KMS-11 (cell line): ENCODE measurements around the gene BCAP31.

Experiments
- H2AFZ ChIP-seq: fragments of 200-600 bp; sonication (generic); 2 replicates; pipeline ENCODE4 v1.6.1; 2016; ENCODE audit warnings: antibody characterized with exemption, mixed run types, low read depth
- H3K27ac ChIP-seq: fragments of 200-600 bp; sonication (generic); 2 replicates; pipeline ENCODE4 v1.6.1; 2016; ENCODE audit warnings: mild to moderate bottlenecking, mixed run types
- H3K27me3 ChIP-seq: fragments of 200-600 bp; sonication (generic); 2 replicates; pipeline ENCODE4 v1.6.1; 2017; ENCODE audit warnings: mild to moderate bottlenecking, low read depth, mixed run types, moderate library complexity; ENCODE audit not compliant: insufficient read depth
- H3K36me3 ChIP-seq: fragments of 200-600 bp; sonication (generic); 2 replicates; pipeline ENCODE4 v1.6.1; 2017; ENCODE audit warnings: mild to moderate bottlenecking, mixed run types; ENCODE audit not compliant: insufficient read depth
- H3K4me1 ChIP-seq: fragments of 200-600 bp; sonication (generic); 2 replicates; pipeline ENCODE4 v1.6.1; 2016; ENCODE audit warnings: mild to moderate bottlenecking, low read depth, mixed run types; ENCODE audit not compliant: poor library complexity, severe bottlenecking
- H3K4me2 ChIP-seq: fragments of 200-600 bp; sonication (generic); 2 replicates; pipeline ENCODE4 v1.7.0; 2016; ENCODE audit warnings: mild to moderate bottlenecking, mixed run types
- H3K4me3 ChIP-seq: fragments of 200-600 bp; sonication (generic); IDR thresholded peaks from 2 replicates; pipeline ENCODE4 v1.6.1; 2017; ENCODE audit warnings: low read depth, low read length, mixed read lengths; ENCODE audit not compliant: insufficient read depth
- H3K79me2 ChIP-seq: fragments of 200-600 bp; sonication (generic); 2 replicates; pipeline ENCODE4 v1.6.1; 2016; ENCODE audit warnings: low read depth, mixed run types; ENCODE audit not compliant: insufficient read depth
- H3K9ac ChIP-seq: fragments of 200-600 bp; sonication (generic); 2 replicates; pipeline ENCODE4 v1.6.1; 2016; ENCODE audit warnings: mild to moderate bottlenecking, mixed run types
- H4K20me1 ChIP-seq: fragments of 200-600 bp; sonication (generic); 2 replicates; pipeline ENCODE4 v1.6.1; 2016; ENCODE audit warnings: mild to moderate bottlenecking, mixed run types; ENCODE audit not compliant: insufficient read depth
- CTCF ChIP-seq: fragments of 200-600 bp; sonication (generic); conservative IDR thresholded peaks from 2 replicates; pipeline ENCODE4 v1.6.1; 2017; ENCODE audit warnings: low read depth, mild to moderate bottlenecking, antibody characterized with exemption, low read length, moderate library complexity, mixed read lengths

The BCAP31 gene

DNA sequence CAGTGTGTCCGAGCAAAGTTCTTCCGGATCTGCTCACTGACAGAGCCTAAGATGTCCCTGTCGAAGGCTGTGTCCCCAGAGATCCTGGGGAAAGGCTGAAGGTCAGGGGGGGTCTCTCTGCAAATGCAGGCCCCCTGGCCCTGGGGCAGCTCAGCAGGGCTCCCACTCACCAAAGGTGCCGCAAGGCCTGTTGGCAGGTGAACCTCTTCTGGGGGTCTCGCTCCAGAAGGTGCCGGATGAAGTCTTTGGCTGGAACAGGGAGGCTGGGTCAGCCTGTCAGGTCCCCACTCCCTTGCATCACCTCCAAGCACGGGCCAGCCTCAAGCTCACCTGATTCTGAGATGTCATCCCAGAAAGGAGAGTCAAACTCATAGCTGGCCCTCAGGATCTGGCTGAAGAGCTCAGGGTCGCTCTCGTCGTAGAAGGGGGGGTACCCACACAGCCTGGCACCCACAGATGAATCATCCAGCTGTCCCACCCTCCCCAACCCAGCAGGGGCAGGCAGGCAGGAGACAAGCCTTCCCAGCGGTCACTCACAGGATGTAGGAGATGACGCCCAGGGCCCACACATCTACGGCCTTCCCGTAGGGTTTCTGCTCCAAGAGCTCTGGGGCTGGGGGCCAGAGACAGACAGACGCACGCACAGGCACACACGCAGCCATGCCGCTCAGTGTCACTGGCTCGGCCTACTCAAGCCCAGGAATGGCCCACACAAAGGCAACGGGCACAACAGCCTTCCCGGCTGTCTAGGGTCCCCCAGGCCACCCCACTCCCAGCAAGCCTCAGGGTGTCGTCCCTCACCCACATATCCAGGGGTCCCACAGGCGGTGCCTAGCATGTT lies 53.2 kb downstream of the BCAP31 start:
- no peak overlapping the region for H3K27ac ChIP-seq
- no peak for TF ChIP-seq CTCF
- H3K27me3 ChIP-seq, result no peaks in the 10 kb centered on the region
- H3K4me1 ChIP-seq, result no peaks in the 10 kb centered on the region
- no peaks in the 10 kb centered on the region for H3K36me3 ChIP-seq
- no peak overlapping the region for H3K4me2 ChIP-seq
- no peaks in the 10 kb centered on the region for H4K20me1 ChIP-seq
- no peak overlapping the region for H3K4me3 ChIP-seq
- no peak overlapping the region for H2AFZ ChIP-seq
- no peak overlapping the region for H3K9ac ChIP-seq
- no peaks in the 10 kb centered on the region for H3K79me2 ChIP-seq

- no peak overlapping the region for H2AFZ ChIP-seq
- no peak for TF ChIP-seq CTCF
- no peaks in the 10 kb centered on the region for H4K20me1 ChIP-seq
- H3K4me3 ChIP-seq, result no peak overlapping the region
- no peaks in the 10 kb centered on the region for H3K36me3 ChIP-seq
- no peaks in the 10 kb centered on the region for H3K79me2 ChIP-seq
- no peak overlapping the region for H3K27ac ChIP-seq
- H3K27me3 ChIP-seq, result no peaks in the 10 kb centered on the region
- no peak overlapping the region for H3K4me2 ChIP-seq
- no peak overlapping the region for H3K9ac ChIP-seq
- H3K4me1 ChIP-seq, result no peaks in the 10 kb centered on the region
Measured at GRCh38 chrX:153669901-153670731, 54.1 kb downstream of the BCAP31 start.

DNA sequence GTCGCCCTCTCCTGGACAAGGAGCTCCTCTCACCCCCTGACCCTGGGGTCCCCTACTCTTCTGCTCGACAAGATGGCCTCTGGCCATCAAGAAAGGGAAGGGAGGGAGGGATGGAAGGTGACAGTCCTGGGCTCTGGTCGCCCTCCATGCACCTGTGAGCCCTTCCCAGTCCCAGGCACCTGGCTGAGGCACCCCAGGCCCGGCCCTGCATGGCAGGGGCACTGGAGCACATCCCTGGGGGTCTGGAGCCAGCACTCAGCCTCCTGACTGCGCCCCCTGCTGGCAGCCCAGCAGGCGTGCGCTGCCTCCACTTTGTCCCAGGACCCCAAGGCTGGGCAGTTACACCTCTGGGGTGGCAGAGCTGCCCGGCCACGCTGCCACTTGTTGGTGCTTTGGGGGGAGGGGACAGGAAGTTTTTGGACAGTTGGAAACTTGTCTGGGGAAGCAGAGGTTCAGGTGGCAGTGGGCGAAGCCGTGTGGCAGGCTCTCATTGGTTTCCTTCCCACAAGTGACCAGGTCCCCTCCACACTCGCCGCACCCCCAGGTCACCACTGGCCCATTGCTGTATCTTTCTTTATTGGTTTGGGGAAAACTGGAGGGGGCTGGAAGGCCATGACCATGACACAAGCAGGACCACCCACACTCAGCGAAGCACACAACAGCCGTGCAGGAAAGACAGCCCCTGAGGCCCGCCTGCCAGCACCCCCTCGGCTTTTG lies 54.9 kb downstream of the BCAP31 start:
- no peak overlapping the region for H2AFZ ChIP-seq
- no peak overlapping the region for H3K9ac ChIP-seq
- H3K4me1 ChIP-seq, result no peaks in the 10 kb centered on the region
- H3K79me2 ChIP-seq, result no peaks in the 10 kb centered on the region
- H4K20me1 ChIP-seq, result no peaks in the 10 kb centered on the region
- no peak overlapping the region for H3K4me2 ChIP-seq
- no peaks in the 10 kb centered on the region for H3K27me3 ChIP-seq
- H3K27ac ChIP-seq, result no peak overlapping the region
- no peaks in the 10 kb centered on the region for H3K36me3 ChIP-seq
- peak; percentile 78 for TF ChIP-seq CTCF
- H3K4me3 ChIP-seq, result no peak overlapping the region

DNA sequence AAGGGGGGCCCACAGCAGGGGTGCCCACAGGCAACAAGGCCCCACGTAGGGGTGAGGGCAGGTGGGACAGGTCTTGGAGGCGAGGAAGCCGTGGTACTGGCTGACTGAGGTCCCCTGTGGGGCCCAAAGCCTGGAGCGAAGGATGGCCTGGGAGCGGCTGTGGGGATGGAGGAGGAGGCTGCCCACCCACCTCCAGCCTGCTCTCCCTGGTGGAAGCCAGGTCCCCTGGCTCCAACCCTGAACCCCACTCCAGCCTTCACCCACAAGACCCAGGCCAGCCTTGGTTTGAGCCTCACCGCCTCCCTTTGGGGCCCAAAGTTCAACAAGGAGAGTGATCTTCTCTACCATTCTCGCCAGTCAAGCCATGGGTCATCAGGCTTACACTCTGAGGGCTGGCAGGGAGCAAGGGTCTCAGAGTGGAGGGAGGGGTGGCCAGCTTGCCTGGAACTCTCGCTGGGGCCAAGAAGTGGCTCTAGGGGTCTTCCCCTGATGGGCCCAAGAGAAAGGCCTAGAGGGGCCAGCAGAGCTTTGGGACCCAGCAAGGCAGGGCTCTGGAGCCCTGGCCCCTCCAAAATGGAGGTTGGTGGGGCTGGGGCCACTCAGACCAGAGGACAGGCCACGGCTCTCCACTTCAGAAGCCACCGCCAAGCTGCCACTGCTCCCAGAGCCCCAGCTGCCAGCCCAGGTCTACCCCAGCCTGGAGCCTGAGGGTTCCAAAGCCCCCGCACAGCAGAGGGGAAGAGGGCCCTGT lies 55.6 kb downstream of the BCAP31 start:
- no peak overlapping the region for H3K4me2 ChIP-seq
- H3K4me3 ChIP-seq, result no peak overlapping the region
- no peaks in the 10 kb centered on the region for H3K4me1 ChIP-seq
- no peak overlapping the region for H3K9ac ChIP-seq
- H3K36me3 ChIP-seq, result no peaks in the 10 kb centered on the region
- no peak overlapping the region for H3K27ac ChIP-seq
- no peaks in the 10 kb centered on the region for H4K20me1 ChIP-seq
- TF ChIP-seq CTCF, result no peak
- H2AFZ ChIP-seq, result peak overlapping the region; percentile 30; the same call in 1 of the 2 replicates
- no peaks in the 10 kb centered on the region for H3K27me3 ChIP-seq
- no peaks in the 10 kb centered on the region for H3K79me2 ChIP-seq
